Jurkat, Clone E6-1 (cell line): ENCODE results near the gene APOB. TPM values are rescaled to one million over a fixed set of nuclear protein-coding genes. Genes with fewer than 3 reads are reported as not detected.

Experiments used
- DNase-seq: peaks from one replicate; pipeline ENCODE4 v3.0.0-alpha.2; 2011; ENCODE audit warnings: low read depth, low spot score
- H3K4me3 ChIP-seq: 2 replicates; pipeline ENCODE4 v1.5.1; 2011; ENCODE audit warnings: mild to moderate bottlenecking, low read length, control low read depth, moderate library complexity
- polyA plus RNA-seq: library from polyadenylated mRNA; unstranded; fragments of >200 nt; gene quantifications from one replicate; pipeline ENCODE4 v1.2.1, GENCODE V29; 2012; ENCODE audit warnings: missing spikeins; ENCODE audit not compliant: insufficient read length, insufficient read depth

Gene APOB, protein sequence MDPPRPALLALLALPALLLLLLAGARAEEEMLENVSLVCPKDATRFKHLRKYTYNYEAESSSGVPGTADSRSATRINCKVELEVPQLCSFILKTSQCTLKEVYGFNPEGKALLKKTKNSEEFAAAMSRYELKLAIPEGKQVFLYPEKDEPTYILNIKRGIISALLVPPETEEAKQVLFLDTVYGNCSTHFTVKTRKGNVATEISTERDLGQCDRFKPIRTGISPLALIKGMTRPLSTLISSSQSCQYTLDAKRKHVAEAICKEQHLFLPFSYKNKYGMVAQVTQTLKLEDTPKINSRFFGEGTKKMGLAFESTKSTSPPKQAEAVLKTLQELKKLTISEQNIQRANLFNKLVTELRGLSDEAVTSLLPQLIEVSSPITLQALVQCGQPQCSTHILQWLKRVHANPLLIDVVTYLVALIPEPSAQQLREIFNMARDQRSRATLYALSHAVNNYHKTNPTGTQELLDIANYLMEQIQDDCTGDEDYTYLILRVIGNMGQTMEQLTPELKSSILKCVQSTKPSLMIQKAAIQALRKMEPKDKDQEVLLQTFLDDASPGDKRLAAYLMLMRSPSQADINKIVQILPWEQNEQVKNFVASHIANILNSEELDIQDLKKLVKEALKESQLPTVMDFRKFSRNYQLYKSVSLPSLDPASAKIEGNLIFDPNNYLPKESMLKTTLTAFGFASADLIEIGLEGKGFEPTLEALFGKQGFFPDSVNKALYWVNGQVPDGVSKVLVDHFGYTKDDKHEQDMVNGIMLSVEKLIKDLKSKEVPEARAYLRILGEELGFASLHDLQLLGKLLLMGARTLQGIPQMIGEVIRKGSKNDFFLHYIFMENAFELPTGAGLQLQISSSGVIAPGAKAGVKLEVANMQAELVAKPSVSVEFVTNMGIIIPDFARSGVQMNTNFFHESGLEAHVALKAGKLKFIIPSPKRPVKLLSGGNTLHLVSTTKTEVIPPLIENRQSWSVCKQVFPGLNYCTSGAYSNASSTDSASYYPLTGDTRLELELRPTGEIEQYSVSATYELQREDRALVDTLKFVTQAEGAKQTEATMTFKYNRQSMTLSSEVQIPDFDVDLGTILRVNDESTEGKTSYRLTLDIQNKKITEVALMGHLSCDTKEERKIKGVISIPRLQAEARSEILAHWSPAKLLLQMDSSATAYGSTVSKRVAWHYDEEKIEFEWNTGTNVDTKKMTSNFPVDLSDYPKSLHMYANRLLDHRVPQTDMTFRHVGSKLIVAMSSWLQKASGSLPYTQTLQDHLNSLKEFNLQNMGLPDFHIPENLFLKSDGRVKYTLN (N-terminal part only)
- not detected for polyA plus RNA-seq

DNA sequence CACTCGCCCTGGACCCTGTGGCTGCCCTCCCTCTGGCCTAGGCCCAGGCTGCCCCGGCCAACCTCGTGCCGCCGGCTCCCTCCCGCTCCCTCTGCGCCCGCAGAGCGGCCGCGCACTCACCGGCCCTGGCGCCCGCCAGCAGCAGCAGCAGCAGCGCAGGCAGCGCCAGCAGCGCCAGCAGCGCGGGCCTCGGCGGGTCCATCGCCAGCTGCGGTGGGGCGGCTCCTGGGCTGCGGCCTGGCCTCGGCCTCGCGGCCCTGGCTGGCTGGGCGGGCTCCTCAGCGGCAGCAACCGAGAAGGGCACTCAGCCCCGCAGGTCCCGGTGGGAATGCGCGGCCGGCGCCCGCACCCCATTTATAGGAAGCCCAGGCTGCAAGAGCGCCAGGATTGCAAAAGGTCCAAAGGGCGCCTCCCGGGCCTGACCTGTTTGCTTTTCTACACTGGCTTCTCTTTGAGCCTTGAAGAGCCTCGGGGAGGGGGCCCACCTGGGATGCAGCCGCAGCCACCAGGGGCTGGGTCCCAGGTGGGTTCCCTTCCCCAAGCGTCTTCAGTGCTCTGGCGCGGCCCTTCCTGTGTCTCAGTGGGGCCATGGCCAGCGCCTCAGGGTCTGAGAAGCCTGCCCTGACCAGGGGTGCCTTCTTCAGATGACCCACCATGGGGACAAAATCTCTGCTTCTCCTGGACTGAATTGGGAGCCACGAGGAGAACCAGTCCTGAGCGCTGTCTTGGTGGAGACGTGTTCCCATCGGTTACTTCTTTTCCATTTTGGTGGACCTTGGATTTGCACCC lies at the start of gene APOB:
Gene APOB (minus strand): TSS at position 330 of the 789 bp plus-strand sequence. CDS start 128 bp downstream, at position 202.
- H3K4me3 ChIP-seq = no peak within 1 kb of the TSS
- DNase-seq = no peak

DNA sequence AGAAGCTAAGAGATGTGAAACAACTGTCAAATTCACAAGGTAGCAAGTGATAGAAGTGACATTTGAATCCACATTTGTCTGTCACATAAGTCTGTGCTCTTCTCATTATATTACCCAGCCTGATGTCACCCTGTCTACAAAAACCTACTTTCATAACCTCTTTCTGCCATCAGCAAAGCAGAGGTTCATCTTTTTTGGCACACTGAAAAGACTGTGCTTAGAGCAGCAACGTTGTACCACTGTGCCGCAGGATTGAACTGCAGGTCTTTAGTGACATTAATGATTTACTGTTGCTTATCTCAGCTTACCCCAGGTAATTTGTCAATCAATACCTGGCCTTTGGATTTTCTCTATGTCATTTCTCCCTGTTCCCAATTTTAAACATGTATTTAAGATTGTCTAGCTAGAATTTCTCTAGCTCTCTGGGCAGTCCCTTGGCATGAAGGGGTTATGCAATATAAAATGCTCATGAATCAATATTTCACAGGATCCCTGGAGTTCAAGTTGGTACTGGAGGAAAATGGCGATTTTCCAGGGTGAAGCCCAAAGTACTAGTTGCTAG lies 48.5 kb upstream of the APOB start:
- DNase-seq = no peak
- H3K4me3 ChIP-seq = no peak overlapping the region

GRCh38 chr2:21084401-21084800 lies 40.5 kb upstream of the APOB start:
- H3K4me3 ChIP-seq = no peak overlapping the region
- no peak for DNase-seq

DNA sequence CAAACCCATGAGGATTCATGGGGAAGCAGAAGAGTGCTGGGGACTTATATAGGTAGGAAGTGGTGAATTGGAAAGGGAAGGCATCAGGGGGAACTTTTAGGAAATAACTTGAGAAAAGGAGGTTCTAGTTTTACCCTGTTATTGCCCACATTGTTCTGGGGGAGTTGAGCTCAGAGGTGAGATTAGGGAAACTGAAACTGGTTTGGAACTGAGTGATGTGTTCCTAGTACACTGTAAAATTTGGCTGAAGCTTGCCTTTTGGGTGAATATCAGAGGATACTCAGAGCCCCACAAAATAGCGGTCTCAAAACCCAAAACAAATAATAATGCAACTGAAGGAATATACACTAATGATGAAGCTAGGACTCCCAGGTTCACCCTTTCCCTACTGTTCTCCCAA lies 39.6 kb upstream of the APOB start:
- H3K4me3 ChIP-seq = no peak overlapping the region
- DNase-seq = no peak

- DNase-seq = no peak
- no peak overlapping the region for H3K4me3 ChIP-seq
Measured at GRCh38 chr2:21078296-21078695, 34.4 kb upstream of the APOB start.

GRCh38 chr2:21072477-21073242 lies 28.8 kb upstream of the APOB start:
- DNase-seq = no peak

DNA sequence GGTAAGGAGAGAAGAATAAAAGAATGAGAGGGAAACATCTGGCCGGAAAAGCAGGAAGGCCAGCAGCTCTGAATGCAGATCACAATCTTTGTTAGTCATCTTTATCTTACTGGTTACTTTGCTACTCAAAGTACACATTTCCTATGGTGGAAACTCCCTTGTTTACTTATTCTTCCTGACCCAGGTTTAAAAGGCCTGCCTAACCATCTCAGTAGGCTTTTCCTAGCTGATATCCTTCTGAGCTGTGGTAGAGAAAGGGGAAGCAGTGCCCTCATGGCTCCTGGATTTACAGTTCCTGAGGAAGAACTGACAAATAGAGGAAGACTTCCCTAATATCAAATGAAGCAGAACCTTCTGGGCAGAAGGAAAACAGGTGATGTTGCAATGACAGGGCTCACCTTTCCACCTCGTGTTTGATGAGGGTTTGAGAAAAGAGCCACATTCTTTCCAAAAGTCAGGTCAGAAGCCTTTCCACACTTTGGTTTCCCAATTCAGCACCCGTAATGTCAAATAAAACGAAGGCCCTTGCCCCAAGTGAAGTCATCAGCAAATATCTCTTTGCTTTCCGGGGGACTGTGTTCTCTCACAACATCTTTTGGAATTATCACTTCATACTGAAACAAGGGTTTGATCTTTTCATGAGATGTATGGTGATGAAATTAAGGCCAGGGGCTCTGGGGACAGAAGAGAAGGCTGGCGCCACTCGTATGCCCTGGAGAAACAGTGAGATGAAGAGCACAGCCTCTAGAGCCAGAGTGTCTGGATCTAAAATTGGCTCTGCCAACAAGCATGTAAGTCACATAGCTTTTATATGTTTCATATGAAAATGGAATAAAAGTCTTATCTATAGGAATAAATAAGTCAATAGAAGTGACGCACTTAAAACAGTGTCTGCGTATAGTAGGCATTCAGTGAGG lies 26.7 kb upstream of the APOB start:
- no peak for DNase-seq
- H3K4me3 ChIP-seq = no peak overlapping the region

More at GRCh38 chr2:21072477-21073242, 28.8 kb upstream of the APOB start:
- H3K4me3 ChIP-seq = no peak overlapping the region

DNA sequence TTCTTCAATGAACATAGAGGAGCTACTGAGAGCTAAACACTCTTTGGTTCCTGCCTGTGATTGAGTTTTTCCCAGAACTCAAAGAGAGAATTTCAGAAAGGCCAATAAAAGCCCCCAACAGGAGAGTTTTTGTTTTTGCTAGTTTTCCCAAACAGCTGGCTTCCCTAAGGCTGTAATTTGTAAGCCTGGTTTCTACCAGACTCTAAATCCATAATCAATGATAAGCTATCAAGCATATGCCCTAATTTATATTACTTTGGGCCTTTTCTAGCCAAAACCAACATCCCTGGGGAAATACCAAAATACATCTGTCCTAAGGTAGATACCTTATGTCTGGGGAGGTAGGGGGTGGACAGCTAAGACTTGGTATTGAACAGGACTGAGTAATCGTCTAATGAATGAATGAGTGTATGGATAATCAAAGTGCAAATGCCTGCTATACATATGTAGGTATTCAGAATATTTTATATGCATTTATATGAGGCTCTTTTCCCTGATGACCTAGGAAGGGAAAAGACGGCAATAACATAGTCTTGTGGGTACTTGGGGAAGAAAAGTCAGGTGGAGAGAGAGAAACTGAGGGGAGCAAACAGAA lies 26.0 kb upstream of the APOB start:
- no peak for DNase-seq

DNA sequence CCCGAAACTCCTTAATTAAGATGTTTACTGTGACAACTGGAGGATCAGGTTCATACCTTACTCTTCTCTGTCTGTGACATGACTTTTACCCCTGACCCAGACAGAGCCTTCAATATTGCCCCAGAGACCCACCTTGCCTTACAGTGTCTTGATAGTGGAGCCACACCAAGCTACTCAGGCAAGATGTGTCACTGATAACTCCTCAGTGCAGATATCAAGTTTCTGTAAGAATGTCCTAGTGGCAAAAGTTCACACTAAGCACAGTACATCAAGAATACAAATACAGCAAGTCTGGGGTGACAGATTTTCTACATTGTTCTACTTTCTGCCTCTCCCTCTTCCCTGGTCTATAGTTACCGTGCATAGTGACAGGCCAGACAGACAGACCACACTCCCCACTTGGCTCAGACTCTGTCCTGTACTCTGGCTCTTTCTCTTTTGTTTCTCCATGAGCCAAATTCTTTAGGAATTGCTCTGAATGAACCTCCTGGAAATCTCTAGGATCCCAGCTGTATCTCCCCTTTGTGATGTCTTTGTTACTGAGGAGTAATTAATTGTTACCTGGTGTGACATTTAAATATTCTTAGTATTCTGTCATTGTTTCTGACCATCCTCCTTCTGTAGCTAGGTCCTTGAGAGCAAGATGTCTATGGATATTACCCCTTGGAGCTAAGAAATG lies 24.1 kb upstream of the APOB start:
- no peak overlapping the region for H3K4me3 ChIP-seq
- no peak for DNase-seq

More for the DNA sequence above, 26.0 kb upstream of the APOB start:
- no peak overlapping the region for H3K4me3 ChIP-seq

DNA sequence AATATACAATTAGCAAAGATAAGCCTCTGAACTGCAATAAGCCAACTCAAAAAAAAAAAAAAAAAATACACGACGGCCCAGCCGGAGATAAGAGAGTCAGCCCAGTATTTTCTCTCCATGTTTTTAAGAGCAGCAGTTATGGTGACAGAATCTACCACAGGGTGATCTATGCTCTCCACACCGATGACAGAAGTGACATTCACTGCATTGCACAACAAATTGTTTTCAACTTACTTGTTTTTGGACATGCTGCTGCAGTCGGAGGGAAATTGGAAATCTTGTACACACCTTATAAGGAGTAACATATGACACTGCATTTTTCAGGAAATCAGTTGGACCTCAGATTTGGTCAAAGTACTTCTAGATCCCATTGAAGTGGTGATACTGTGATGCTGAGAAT lies 23.3 kb upstream of the APOB start:
- no peak for DNase-seq

DNA sequence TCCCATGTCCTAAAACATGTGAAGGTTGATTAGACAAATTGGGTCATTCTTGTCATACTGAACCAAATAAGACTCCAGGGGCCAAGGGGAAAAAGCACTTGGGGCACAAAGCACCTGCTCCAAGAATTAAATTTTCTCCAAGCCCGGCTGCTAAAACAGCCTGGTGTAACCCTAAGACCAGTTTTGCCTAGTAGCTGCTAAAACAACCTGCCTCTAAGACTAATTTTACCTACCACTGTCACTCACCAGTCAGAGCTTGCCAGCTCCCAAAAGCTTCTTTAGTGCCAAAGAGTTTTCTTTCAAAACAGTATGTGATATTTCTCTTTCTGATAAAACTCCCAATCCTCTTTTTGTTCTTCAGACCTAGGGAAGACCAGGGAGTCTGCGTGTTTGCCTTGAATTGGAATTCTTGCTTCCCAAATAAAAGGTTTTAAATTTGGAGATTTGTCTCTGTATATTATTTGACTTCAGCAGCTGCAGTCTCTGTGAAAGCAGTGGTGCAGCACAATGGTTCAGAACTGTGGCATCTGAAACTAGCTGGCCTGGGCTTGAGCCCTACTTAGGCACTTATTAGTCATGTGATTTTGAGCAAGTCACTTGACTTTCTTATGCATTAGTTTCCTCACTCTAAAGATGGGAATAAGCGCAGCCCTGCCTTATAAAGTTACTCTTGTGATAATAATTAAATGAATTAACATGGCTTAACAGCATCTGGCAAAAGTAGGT lies 16.2 kb upstream of the APOB start:
- H3K4me3 ChIP-seq = no peak overlapping the region
- no peak for DNase-seq

More for the DNA sequence above, 23.3 kb upstream of the APOB start:
- no peak overlapping the region for H3K4me3 ChIP-seq

GRCh38 chr2:21057097-21057496 lies 13.2 kb upstream of the APOB start:
- no peak for DNase-seq
- H3K4me3 ChIP-seq = no peak overlapping the region

DNA sequence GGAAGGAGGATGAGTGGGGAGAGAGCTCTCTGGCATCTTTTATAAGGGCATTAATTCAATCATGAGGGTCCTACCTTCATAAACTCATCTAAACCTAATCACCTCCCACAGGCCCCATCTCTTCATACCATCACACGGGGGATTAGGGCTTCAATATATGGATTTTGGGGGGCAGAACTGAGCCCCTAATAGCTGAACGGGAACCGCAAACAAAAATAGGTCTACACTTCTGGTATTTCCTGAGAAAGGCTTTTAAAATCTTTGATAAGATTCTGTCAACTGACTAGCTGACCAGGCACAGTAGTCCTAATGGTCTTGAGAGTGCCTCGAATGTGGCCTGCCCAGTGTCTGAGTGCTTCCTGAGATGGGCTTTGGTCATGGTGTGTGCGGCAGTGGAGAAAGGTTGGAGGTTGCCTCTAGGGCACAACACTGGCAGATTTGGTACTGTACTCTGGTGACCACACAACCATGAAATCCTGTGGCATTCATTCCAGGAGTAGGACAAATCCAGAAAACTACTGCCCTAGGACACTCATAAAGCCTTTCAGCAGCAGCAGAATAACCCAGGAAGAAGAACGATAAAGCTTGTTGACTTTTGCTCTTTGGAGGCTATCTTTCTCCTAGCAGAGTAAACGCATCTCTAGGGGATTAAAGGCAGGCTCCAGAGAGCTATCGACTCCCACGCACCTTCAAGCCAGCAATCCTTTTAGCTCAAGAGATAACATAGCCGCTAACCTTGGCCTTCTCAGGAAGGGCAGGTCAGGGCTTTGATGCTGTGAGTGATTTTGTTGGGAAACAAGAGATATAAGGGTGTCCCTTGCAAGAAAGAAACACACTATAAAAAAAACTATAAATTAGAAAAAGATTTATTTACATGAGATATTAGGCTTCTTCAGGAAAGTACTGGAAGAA lies 12.3 kb upstream of the APOB start:
- DNase-seq = no peak
- H3K4me3 ChIP-seq = no peak overlapping the region

DNA sequence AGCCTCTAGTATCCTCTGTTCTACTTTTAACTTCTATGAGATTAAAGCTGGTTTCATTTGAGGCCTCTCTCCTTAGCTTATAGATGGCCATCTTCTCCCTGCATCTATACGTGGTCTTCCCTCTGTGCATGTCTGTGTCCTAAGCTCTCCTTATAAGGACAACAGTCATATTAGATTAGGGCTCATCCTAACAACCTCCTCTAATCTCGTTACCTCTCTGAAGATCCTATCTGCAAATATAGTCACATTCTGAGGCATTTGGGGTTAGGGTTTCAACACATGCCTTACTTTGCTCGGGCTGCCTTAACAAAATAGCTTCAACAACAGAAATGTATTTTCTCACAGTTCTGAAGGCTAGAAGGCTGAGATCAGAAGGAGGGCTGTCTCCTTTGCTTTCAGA lies 11.6 kb upstream of the APOB start:
- DNase-seq = no peak
- H3K4me3 ChIP-seq = no peak overlapping the region
